Neural cell (in vitro differentiated cells): ENCODE measurements around the gene CLDN15.

Experiments used
- CTCF ChIP-seq: fragments of 450-650 bp; IDR thresholded peaks from 2 replicates; pipeline ENCODE4 v1.5.1; 2014; ENCODE audit warnings: antibody characterized with exemption, mild to moderate bottlenecking, moderate library complexity; ENCODE audit not compliant: poor library complexity, severe bottlenecking
- EP300 ChIP-seq: fragments of 450-650 bp; conservative IDR thresholded peaks from 2 replicates; pipeline ENCODE4 v1.6.1; 2014; ENCODE audit warnings: antibody characterized with exemption, mild to moderate bottlenecking, moderate library complexity; ENCODE audit not compliant: poor library complexity, severe bottlenecking
- EZH2 ChIP-seq: fragments of 200-600, 300-800 bp; shearing (Covaris generic), sonication (generic); IDR thresholded peaks from 2 replicates; pipeline ENCODE4 v1.6.1; 2014; ENCODE audit warnings: antibody characterized with exemption, low read length, borderline replicate concordance, mild to moderate bottlenecking; ENCODE audit not compliant: insufficient read depth, poor library complexity, severe bottlenecking
- MXI1 ChIP-seq: fragments of 450-650 bp; conservative IDR thresholded peaks from 2 replicates; pipeline ENCODE4 v1.6.1; 2014; ENCODE audit warnings: antibody characterized with exemption, mild to moderate bottlenecking; ENCODE audit not compliant: poor library complexity, severe bottlenecking
- POLR2AphosphoS5 ChIP-seq: IDR thresholded peaks from 2 replicates; pipeline ENCODE4 v1.6.1; 2012
- RAD21 ChIP-seq: fragments of 450-650 bp; conservative IDR thresholded peaks from 2 replicates; pipeline ENCODE4 v1.6.1; 2014; ENCODE audit warnings: antibody characterized with exemption, mild to moderate bottlenecking, moderate library complexity
- REST ChIP-seq: IDR thresholded peaks from 2 replicates; pipeline ENCODE4 v1.6.1; 2012; ENCODE audit warnings: borderline replicate concordance
- TAF1 ChIP-seq: IDR thresholded peaks from 2 replicates; pipeline ENCODE4 v1.6.1; 2012; ENCODE audit warnings: low read depth

- no peak for TF ChIP-seq RAD21
- no peak for TF ChIP-seq TAF1
- TF ChIP-seq CTCF: no peak
- no peak for TF ChIP-seq EZH2
- TF ChIP-seq EP300: no peak
- TF ChIP-seq POLR2AphosphoS5: no peak
- TF ChIP-seq REST: no peak
- TF ChIP-seq MXI1: no peak
Observed at GRCh38 chr7:101211501-101211900, 26.1 kb downstream of the CLDN15 start.
